GOT3 (cell line): Measurements from ENCODE around the gene EYA2.
A peak's percentile ranks its signal among the peaks of the same experiment; 100 is the strongest.
"Not testable (repeated sequence)": the region's sequence is repeated elsewhere in the genome, so short reads cannot be mapped to it uniquely, and the experiment has no call there.

ENCODE experiments used
- DNase-seq: peaks from one replicate; lab custom pipeline; 2025; ENCODE audit warnings: mixed read lengths; lab: John Stamatoyannopoulos, UW

Gene EYA2

GRCh38 chr20:46897328-46897880 lies 2.8 kb downstream of the EYA2 start:
- no peak for DNase-seq

GRCh38 chr20:46898423-46898822 lies 3.8 kb downstream of the EYA2 start:
- no peak for DNase-seq

DNA sequence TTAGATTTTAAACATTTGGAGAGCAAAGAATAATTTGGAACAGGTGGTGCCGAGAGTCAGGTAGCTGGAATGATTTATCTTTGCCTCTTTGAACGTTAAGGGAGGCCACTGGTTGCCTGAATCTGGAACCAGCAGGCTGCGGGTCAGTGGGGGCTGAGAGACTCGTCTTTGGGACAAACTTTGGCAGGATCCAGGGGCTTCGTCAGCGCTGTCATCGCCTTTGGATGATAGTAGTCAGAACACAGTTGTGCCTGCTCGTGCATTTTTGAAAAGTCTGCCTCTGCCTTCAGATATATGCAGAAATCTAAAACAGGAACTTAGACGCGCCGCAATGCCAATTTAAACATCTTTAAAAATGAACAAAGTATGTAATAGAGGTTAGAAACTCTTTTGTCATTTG lies 5.0 kb downstream of the EYA2 start:
- DNase-seq, result no peak

- DNase-seq, result no peak
These were observed 5.4 kb downstream of the EYA2 start for GRCh38 chr20:46900086-46900485.

DNA sequence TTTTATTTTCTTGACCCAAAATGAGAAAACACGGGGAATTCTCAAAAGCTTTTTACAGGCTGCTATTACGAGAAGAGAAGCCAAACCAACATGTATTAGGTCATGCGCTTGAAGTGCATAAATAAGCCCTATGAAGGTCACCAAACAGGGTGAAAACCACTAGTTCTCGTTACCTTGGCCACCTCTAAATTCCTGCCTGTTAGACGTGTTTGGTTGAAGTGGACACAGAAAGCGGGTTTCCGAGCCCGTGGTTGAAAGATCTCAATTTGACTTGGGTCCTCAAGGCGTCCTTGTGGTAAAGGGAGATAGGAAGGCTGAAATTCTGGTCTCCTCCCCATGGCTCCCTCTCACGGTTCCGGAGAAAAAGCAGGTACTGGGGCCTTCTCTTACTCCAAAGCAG lies 6.2 kb downstream of the EYA2 start:
- no peak for DNase-seq

DNA sequence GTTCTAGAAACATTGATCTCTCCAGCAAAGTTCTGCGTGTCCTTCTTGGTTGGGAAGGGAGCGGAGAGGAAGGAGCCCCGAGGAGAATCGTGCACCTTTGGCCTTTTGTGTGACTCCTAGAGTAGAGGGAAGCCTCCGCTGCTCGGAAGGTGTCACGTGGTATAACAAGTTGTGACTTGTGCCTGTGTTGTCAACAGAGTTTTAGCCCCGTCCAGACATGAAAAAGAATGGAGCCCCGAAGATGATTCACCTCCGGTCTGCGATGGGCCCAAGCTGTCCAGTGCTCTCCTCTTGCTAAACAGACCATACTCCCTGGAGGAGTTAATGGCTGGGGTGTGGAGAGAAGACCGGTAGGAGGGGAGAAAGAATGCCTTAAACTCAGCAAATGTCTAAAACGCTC lies 7.0 kb downstream of the EYA2 start:
- DNase-seq, result no peak

- DNase-seq, result no peak
These were observed 8.6 kb downstream of the EYA2 start for GRCh38 chr20:46903256-46903655.

GRCh38 chr20:46903937-46904336 lies 9.3 kb downstream of the EYA2 start:
- DNase-seq, result no peak

DNA sequence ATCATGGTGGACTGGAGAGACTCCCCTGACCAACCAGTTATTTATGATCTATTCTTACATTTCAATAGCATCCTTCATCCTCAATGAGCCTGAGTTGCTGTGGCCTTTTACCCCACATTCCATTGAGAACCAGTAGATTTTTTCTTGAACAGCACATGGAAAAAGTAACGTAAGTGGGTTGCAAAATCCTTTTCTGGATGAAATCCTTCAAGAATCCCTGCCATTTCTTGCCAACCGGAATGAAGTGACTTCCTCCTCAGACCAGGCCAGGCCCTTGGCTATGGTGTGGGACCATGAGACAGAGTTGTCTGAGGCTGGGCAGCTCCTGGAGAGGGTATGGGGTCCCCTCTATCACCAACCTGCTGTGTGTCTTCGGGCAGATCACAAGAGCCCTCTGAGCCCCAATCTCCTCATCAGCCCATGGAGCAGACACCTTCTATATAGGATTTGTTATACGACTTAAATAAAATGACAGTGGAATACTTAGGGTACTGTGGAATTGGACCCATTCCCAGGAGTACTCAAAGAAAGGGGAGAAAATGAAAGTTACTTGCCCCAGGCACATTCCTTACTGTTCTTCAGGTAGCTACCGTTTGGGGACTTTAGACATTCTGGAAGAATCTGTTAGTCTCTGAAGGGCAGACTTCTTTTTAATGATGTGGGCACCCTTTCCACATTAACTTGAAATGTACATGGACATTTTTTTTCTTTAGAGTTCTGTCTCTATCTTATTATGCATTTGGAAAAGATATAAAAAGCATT lies 10.9 kb downstream of the EYA2 start:
- DNase-seq, result no peak

DNA sequence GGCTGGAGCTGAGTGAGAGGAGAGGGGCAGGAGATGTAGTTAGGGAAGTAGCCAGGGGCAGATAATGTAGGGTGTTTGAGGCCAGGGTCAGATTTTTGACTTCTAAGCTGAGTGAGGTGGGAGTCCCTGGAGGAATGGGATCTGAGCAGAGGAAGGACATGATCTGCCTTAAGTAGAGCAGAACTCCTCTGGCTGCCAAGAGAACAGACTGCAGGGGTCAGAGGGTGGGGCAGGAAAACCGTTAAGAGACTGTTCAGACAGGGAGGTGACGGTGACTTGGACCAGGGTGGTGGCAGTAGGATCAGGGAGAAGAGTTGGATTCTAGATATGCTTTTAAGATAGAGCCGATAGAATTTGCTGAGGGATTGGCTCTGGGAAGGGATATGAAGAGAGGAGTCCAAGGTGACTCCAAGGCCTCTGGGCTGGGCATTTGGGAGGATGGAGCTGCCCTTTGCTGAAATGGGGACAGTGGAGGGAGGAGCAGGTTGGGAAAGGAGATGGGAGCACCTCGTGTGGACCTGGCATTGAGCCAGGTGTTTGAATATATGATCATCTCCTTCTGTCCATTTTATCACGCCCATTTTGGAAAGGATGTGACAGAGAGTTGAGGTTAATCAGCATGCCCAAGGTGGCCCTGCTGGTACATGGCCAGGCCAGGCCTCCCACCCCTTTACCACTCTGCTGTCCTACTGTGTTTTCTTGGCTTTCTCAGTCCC lies 18.8 kb downstream of the EYA2 start:
- DNase-seq, result no peak

- no peak for DNase-seq
These were observed 20.2 kb downstream of the EYA2 start for GRCh38 chr20:46914789-46915379.

- no peak for DNase-seq
These were observed 21.1 kb downstream of the EYA2 start for GRCh38 chr20:46915575-46916257.

- DNase-seq, result no peak
These were observed 21.6 kb downstream of the EYA2 start for GRCh38 chr20:46916258-46916603.

DNA sequence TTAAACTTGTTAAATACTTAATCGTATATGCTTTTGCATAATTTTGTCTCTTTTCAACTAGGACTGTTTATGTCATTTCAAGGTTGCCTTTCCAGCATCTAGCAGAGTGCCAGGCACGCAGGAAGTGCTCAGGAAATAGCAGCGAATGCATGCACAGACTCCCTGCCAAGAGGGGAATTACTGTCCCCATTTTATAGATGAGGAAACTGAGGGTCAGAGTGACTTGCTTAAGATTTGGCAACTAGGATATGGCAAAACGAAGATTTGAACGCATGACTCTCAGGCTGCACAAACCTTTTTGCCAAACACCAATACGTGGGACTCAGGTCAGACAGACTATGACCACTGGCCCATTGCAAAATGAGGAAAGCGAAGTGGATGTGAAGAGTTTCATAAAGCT lies 22.5 kb downstream of the EYA2 start:
- DNase-seq, result no peak

GRCh38 chr20:46920114-46920513 lies 25.5 kb downstream of the EYA2 start:
- DNase-seq, result no peak

DNA sequence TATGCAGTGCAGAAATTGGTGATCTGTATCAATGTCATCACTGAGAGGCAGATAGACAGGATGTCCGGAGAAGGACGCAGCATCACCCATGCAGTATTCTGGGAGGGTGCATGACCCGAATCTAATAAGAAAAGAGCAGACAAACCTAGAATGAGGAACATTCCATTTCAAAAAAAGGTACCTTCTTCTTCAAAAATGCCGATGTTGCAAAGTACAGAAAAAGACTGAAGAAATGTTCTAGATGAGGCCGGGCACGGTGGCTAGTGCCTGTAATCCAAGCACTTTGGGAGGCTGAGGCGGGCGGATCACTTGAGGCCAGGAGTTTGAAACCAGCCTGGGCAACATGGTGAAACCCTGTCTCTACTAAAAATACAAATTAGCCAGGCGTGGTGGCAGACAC lies 28.2 kb downstream of the EYA2 start:
- not testable (repeated sequence) for DNase-seq

DNA sequence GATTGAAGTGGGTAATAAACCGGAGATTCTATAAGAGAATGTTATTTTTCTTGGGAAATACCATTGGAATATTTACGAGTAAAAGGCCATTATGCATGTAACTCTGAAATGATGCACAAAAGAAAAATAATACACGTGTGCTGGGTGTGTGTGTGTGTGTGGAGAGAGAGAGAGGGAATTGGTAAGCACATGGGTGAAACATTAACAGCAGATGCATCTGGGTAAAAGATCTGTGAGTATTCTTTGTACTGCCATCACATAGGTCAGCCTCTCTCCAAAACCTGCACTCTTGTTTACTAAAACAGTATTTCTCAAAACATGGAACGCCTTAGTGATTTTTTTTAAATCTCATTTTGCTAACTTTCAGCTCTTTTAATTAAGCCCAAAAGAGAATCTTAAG lies 28.9 kb downstream of the EYA2 start:
- no peak for DNase-seq

GRCh38 chr20:46928580-46929132 lies 34.0 kb downstream of the EYA2 start:
- DNase-seq, result peak; percentile 42

- no peak for DNase-seq
These were observed 35.3 kb downstream of the EYA2 start for GRCh38 chr20:46929902-46930301.

DNA sequence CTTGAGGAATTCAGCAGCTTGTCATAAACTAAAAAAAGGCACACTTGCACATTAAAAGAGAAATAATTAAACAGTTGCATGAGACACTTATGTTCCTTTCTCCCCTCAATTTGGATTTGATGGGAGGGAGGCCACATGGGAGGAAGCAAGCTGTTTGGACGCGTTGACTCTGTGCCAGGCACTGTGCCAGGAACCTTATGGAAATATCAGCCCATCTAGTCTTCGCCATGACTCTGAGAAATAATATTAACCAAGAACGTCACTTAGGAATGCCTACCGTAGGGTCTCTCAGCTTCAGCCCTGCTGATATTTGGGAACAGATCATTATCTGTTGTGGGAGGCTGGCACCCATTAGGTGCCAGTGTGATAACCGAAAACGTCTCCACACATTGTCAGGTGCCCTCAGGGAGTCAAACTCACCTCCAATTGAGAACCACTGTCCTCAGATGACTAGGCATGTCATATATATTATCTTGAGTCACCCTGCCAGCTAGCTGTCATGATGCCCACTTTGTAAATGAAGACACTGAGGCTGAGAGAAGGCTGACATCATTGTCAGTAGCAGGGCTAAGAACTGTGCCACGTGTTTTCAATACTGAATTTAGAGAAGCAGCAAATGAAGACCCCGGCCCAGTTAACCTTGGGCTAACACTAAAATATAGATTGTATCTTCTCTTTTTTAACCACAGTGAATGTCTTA lies 36.1 kb downstream of the EYA2 start:
- no peak for DNase-seq

DNA sequence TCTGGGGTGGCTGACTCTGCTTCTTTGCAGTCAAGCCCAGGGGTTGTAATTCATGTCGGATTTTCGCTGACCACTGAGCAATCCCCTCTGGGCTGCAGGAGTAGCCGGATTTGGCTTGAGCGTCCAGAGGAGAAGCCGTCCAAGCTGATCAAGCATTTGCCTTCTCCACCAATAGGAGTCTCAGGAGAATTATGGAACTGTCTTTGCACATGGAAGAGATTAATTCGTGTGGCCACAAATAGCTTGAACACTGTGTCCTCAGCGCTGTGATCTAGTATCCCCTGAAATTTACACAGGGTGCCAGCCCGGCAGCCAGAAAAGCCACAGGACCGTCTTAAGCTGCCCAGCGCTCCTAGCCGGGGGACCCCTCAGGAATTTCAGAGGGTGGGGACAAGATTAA lies 37.1 kb downstream of the EYA2 start:
- DNase-seq, result no peak

DNA sequence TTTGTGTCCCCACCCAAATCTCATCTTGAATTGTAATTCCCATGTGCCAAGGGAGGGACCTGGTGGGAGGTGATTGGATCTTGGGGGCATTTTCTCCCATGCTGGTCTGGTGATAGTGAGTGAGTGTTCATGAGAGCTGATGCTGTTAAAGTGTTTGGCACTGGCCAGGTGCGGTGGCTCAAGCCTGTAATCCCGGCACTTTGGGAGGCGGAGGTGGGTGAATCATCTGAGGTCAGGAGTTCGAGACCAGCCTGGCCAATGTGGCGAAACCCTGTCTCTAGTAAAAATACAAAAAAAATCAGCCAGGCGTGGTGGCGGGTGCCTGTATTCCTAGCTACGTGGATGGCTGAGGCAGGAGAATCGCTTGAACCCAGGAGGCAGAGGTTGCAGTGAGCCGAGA lies 37.8 kb downstream of the EYA2 start:
- not testable (repeated sequence) for DNase-seq
